Endothelial cell of umbilical vein (primary cell): ENCODE results near the gene ZNRD2. TPM values are rescaled to one million over a fixed set of nuclear protein-coding genes. Genes with fewer than 3 reads are reported as not detected.

Experiments used
- BruUV-seq: library from RNA; stranded (reverse); fragments of 400-500 nt; replicated peaks from 2 replicates; lab custom pipeline; 2021; lab: Mats Ljungman, UMichigan
- CTCF ChIA-PET: fragments of 300-600, 350-600 bp; sonication (Branson Sonifier 250); formaldehyde crosslinking; loops from one replicate; lab custom pipeline; 2021; ENCODE audit warnings: antibody characterized with exemption, inconsistent platforms; lab: Charles Lee
- POLR2A ChIA-PET: fragments of 300-600, 350-600 bp; sonication (Branson Sonifier 250); formaldehyde crosslinking; loops from one replicate; lab custom pipeline; 2021; ENCODE audit warnings: antibody characterized with exemption, inconsistent platforms; lab: Charles Lee
- DNase-seq: peaks from one replicate; pipeline ENCODE4 v3.0.0-alpha.2; 2011; ENCODE audit warnings: low read depth, low spot score
- FAIRE-seq: peaks from 2 replicates; lab custom pipeline; 2011; peaks lifted over from hg19 to GRCh38; lab: Jason Lieb, UNC
- H2AFZ ChIP-seq: 2 replicates; pipeline ENCODE4 v1.6.0; 2012; ENCODE audit warnings: low read depth, low read length, control low read depth, inconsistent platforms
- H3K27ac ChIP-seq: 2 replicates; pipeline ENCODE4 v1.5.1; 2011; ENCODE audit warnings: low read depth, mild to moderate bottlenecking, control low read depth, low read length, moderate library complexity; ENCODE audit not compliant: insufficient read depth
- H3K27me3 ChIP-seq, 2 experiments: 2 replicates each; pipeline versions ENCODE4 v1.6.0 to v1.6.1; 2011; ENCODE audit warnings: low read length in 2 of 2, mixed read lengths in 1 of 2; ENCODE audit not compliant: control insufficient read depth in 2 of 2, insufficient read depth in 2 of 2
- H3K36me3 ChIP-seq, 2 experiments: 2 replicates in 1 of 2; 3 replicates in 1 of 2; pipeline ENCODE4 v1.5.1; 2011; ENCODE audit warnings: low read length in 2 of 2, mild to moderate bottlenecking in 1 of 2, moderate library complexity in 1 of 2; ENCODE audit not compliant: control insufficient read depth in 2 of 2, insufficient read depth in 2 of 2; ENCODE audit errors: extremely low read depth in 1 of 2
- H3K4me1 ChIP-seq: 3 replicates; pipeline ENCODE4 v1.5.1; 2011; ENCODE audit warnings: mild to moderate bottlenecking, low read length; ENCODE audit not compliant: control insufficient read depth, insufficient read depth; ENCODE audit errors: extremely low read depth
- H3K4me2 ChIP-seq: 2 replicates; pipeline ENCODE4 v1.6.1; 2011; ENCODE audit warnings: low read length, control low read depth, mixed read lengths; ENCODE audit not compliant: insufficient read depth
- H3K4me3 ChIP-seq, 3 experiments: fragments of 200-600 bp in 1 of 3; sonication (generic), shearing (Covaris generic) in 1 of 3; replicated peaks in 1 of 3; 2 replicates each; pipeline ENCODE4 v1.5.1; 2011 to 2016; ENCODE audit warnings: control low read depth in 3 of 3, low read length in 3 of 3, mild to moderate bottlenecking in 2 of 3, inconsistent platforms in 1 of 3, low read depth in 1 of 3, moderate library complexity in 1 of 3; ENCODE audit not compliant: insufficient read depth in 1 of 3
- H3K79me2 ChIP-seq: 2 replicates; pipeline ENCODE4 v1.6.0; 2012; ENCODE audit warnings: low read length, inconsistent platforms; ENCODE audit not compliant: control insufficient read depth, insufficient read depth
- H3K9ac ChIP-seq: replicated peaks from 2 replicates; pipeline ENCODE3; 2011; ENCODE audit warnings: low read length, control low read depth; ENCODE audit not compliant: insufficient read depth; ENCODE audit errors: extremely low read depth
- H3K9me1 ChIP-seq: replicated peaks from 3 replicates; pipeline ENCODE4 v1.6.0; 2011; ENCODE audit warnings: mild to moderate bottlenecking, low read length; ENCODE audit not compliant: control insufficient read depth, insufficient read depth; ENCODE audit errors: extremely low read depth
- H3K9me3 ChIP-seq: replicated peaks from 2 replicates; pipeline ENCODE4 v1.5.1; 2012; ENCODE audit warnings: low read length, inconsistent platforms; ENCODE audit not compliant: control insufficient read depth, insufficient read depth
- H4K20me1 ChIP-seq: replicated peaks from 2 replicates; pipeline ENCODE3; 2011; ENCODE audit warnings: mild to moderate bottlenecking, low read length; ENCODE audit not compliant: control insufficient read depth, insufficient read depth; ENCODE audit errors: extremely low read depth
- CTCF ChIP-seq, 2 donors: IDR thresholded peaks; 1 replicate in 1 of 2; 2 replicates in 1 of 2; pipeline ENCODE4 v1.5.1; 2011; ENCODE audit warnings: low read length in 2 of 2, mild to moderate bottlenecking in 2 of 2, moderate library complexity in 2 of 2, control low read depth in 1 of 2, inconsistent platforms in 1 of 2, low read depth in 1 of 2; ENCODE audit not compliant: insufficient read depth in 1 of 2; ENCODE audit errors: extremely low read depth in 1 of 2
- MAX ChIP-seq: IDR thresholded peaks from 2 replicates; pipeline ENCODE4 v1.6.1; 2011; ENCODE audit not compliant: insufficient read depth, insufficient read length
- POLR2A ChIP-seq: IDR thresholded peaks from 2 replicates; pipeline ENCODE4 v1.6.1; 2012; ENCODE audit warnings: low read depth, mild to moderate bottlenecking, control low read depth, low read length
- dilution Hi-C: fragments of 300-500 bp; cut with MboI; formaldehyde crosslinking; loops from one replicate; pipeline ENCODE4 v1.15.0; 2019; ENCODE audit warnings: low sequenced_read_pairs; ENCODE audit not compliant: extremely low pct_ligation_motif_present
- intact Hi-C: fragments of 100-400 bp; cut with micrococcal nuclease; formaldehyde crosslinking; loops from one replicate; pipeline ENCODE4 v1.10.0; 2022
- polyA plus RNA-seq, 4 experiments: library from polyadenylated mRNA; depleted of rRNA in 3 of 4; stranded (reverse) in 3 of 4; unstranded in 1 of 4; fragments of >200 nt; gene quantifications; 2 replicates each; pipeline versions ENCODE4 v1.2.1 to v1.2.3, GENCODE V29; 2011 to 2012; ENCODE audit warnings: missing spikeins in 1 of 4
- total RNA-seq: library from RNA; stranded (reverse); gene quantifications from 2 replicates; pipeline ENCODE4 v1.2.3, GENCODE V29; 2021

Gene ZNRD2
- total and polyA plus RNA-seq, 2 donors (not counting 3 experiments of a cell fraction or from before 2014, with no cell fraction given) = 40.8 to 96.7 TPM

- Histone ChIP-seq H3K27ac (peak overlapping the region; percentile 45), H3K79me2 (peaks cover 25% of the 10 kb centered on the region), H2AFZ (no peak overlapping the region), H3K9me1 (no peaks in the 10 kb centered on the region), H3K4me3 (peak overlapping the region in 2 of 3 experiments; percentile 31 to 34), H3K9me3 (no peaks in the 10 kb centered on the region), H3K27me3 (no peaks in the 10 kb centered on the region), H3K4me2 (peak overlapping the region; percentile 56), H4K20me1 (no peaks in the 10 kb centered on the region), H3K36me3 (no peaks in the 10 kb centered on the region), H3K9ac (no peak overlapping the region), H3K4me1 (peaks cover 50% of the 10 kb centered on the region)
- intact Hi-C loops (loop anchor here (1.0 to 5.0 kb wide), 5 partner anchors 13 to 193 kb away; partner anchors contain the start of genes LTBP3, PCNX3 and SLC25A45), dilution Hi-C loops (no loop called here)
- DNase-seq = peak; percentile 46
- POLR2A ChIA-PET = no interaction called here
- TF ChIP-seq POLR2A (peak; percentile 60), CTCF (IDR thresholded peaks at IDR 0.05; ENCODE audit: extremely low read depth in 1 of 2, insufficient read depth in 1 of 2, low read depth in 1 of 2, low read length in 2 of 2) (no peak), MAX (no peak)
- no peak for FAIRE-seq
- CTCF ChIA-PET = interaction anchor here (1.4 to 9.7 kb wide), 3 partner anchors 15 to 49 kb away, joined by 3 to 167 read pairs (median 22); no protein-coding TSS in a partner anchor
- no TSS peak for BruUV-seq
Measured at GRCh38 chr11:65574811-65575567, 4.7 kb downstream of the ZNRD2 start.
